ENCODE measurements around the gene COBL.

Gene COBL, protein sequence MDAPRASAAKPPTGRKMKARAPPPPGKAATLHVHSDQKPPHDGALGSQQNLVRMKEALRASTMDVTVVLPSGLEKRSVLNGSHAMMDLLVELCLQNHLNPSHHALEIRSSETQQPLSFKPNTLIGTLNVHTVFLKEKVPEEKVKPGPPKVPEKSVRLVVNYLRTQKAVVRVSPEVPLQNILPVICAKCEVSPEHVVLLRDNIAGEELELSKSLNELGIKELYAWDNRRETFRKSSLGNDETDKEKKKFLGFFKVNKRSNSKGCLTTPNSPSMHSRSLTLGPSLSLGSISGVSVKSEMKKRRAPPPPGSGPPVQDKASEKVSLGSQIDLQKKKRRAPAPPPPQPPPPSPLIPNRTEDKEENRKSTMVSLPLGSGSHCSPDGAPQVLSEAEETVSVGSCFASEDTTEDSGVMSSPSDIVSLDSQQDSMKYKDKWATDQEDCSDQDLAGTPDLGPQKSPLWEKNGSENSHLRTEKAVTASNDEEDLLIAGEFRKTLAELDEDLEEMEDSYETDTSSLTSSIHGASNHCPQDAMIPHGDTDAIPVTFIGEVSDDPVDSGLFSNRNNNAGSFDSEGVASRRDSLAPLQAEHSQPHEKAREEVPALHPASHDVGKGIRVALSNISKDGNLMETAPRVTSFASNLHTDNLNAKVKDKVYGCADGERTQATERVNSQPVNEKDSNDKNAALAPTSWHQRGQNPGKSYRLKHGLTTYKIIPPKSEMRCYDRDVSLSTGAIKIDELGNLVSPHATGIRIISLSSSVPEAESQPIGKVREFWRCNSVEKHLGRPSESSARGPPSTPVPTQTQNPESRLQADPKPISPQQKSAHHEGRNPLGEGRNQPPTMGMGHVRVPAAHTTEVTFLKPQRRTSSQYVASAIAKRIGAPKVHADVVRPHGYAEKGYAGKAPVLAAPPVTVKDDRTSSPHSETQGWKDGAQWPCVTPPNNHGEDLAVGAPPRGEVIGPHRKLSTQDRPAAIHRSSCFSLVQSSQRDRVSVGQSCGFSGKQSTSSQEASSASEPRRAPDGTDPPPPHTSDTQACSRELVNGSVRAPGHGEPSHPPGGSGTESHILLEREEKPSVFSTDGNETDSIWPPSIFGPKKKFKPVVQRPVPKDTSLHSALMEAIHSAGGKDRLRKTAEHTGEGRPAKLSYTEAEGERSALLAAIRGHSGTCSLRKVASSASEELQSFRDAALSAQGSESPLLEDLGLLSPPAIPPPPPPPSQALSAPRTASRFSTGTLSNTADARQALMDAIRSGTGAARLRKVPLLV

DNA sequence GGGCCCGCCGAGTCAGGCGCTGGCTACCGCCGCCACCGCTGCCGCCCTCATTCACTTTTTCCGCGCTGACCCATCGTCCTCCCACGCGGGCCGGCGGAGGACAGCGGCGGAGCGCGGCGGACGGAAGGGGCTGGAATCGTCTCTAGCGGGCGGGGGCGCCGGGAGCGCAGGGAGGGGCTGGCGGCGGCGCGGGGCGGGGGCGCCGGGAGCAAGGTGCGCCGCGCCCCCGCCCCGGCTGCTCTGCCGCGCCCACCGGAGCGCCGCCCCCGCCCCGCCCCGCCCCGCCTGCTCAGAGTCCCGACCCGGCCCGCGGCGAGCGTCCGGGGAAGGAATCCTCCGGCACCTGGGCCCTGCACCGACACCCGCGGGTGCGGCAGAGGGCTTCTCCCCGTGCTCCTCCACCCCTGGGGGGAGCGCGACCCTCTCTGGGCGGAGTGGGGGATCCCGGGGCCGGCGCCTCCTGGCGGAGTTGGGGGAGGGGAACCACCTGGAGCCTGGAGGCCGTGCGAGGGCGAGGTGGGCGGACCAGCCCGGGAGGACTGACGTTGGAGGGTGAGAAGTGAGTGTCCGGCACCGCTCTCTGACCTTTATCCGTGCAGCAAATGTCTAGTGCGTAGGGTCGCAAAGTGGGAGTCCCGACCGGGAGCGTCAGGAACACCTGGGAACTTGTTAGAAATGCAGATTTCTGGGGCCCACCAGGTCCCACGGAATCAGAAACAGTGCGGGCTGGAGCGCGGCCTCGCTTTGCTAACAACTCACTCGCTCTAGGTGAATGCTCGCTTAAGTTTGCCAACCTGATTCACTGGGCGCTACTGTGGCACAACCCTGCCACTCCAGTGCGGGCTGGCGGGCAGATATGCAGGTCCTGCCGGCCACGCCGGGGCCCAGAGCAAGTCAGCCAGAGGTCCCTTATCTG is at the start of gene COBL:
Gene COBL (minus strand): TSS at position 144 of the 916 bp plus-strand sequence. CDS start 176 bp downstream, outside the sequence.
- DNase-seq (ENCODE audit: low read depth): no peak
- peak within 1 kb of the TSS; percentile 22 for H3K4me3 ChIP-seq (ENCODE audit: low read length)
- TF ChIP-seq, protein P1, sequence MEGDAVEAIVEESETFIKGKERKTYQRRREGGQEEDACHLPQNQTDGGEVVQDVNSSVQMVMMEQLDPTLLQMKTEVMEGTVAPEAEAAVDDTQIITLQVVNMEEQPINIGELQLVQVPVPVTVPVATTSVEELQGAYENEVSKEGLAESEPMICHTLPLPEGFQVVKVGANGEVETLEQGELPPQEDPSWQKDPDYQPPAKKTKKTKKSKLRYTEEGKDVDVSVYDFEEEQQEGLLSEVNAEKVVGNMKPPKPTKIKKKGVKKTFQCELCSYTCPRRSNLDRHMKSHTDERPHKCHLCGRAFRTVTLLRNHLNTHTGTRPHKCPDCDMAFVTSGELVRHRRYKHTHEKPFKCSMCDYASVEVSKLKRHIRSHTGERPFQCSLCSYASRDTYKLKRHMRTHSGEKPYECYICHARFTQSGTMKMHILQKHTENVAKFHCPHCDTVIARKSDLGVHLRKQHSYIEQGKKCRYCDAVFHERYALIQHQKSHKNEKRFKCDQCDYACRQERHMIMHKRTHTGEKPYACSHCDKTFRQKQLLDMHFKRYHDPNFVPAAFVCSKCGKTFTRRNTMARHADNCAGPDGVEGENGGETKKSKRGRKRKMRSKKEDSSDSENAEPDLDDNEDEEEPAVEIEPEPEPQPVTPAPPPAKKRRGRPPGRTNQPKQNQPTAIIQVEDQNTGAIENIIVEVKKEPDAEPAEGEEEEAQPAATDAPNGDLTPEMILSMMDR (conservative IDR thresholded peaks at IDR 0.05; ENCODE audit: low read length): no peak

DNA sequence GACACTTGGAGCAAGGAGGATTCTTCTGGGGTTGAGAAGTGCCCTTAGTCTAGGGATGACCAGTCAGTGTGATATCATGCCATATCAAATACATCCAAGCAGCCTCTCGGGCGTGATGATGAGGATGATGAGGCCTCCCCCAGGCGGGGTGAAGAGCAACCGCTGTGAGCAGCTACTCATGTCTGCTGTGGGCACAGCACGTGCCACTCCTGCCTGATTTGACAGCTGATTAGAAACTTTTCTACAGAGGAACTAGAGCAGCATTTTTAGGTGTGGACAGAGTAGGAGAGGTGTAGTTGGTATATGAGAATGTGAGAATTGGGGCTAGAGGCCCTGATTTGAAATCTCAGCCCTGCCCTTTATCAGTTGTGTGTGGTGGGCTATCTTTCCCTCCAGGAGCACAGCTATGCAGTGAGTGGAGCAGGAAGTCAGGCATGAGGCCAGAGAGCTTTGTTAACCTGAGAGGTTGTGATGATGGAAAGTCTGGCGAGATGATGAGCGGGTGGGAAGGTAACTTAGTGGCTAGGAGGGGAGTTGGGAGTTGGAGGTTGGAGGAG is 49.6 kb upstream of the COBL start:
- TF ChIP-seq, protein P1 (conservative IDR thresholded peaks at IDR 0.05; ENCODE audit: low read length): no peak
- no peak overlapping the region for H3K4me3 ChIP-seq (ENCODE audit: low read length)
- no peak for DNase-seq (ENCODE audit: low read depth)

DNA sequence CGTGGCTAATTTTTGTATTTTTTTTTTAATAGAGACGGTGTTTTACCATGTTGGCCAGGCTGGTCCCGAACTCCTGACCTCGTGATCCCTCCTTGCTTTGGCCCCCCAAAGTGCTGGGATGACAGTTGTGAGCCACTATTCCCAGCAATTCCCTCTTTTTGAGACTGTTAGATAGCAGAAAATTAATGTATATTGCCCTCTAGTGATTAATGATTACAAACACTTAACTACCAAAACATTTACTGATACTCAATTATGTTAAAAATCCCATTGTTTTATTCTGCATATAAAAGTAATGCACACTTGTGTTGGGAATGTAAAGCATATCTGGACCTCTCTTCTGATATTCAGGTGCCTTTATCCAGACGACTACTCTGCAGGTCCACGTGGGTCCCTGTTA is 41.2 kb upstream of the COBL start:
- no peak for DNase-seq (ENCODE audit: low read depth)
- TF ChIP-seq, protein P1 (conservative IDR thresholded peaks at IDR 0.05; ENCODE audit: low read length): no peak
- no peak overlapping the region for H3K4me3 ChIP-seq (ENCODE audit: low read length)

DNA sequence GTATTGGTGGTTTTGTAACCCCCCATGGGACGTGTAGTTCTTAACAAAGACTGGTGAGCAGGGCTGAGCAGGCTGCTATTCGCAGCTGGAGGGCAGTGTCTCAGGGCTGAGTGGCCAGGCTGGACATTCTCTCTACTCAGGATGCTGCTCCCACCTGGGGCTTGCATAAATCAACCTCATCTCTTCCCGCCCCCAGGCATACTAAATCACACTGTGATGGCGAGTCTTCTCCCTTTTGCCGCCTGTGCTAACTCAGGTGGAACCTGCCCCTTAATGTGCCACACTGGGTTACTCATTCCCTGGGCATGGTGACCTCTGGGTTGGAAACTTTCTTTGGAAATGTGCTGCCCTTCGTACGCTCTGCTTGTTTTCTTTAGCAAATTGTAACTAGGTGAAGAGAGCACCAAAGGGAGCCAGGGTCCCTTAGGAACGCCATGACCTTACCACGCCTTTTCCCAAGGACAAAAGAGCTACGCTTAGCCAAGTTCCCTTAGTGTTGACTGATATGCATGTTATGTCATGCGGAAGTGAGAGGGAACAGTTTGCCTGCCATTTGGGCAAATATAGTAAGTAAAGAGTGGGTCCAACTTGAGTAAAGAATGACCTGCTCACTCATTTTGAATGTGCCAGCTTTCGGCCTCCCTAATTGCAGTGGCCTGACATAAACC is 40.4 kb upstream of the COBL start:
- TF ChIP-seq, protein P1 (conservative IDR thresholded peaks at IDR 0.05; ENCODE audit: low read length): no peak
- H3K4me3 ChIP-seq (ENCODE audit: low read length): no peak overlapping the region
- no peak for DNase-seq (ENCODE audit: low read depth)

DNA sequence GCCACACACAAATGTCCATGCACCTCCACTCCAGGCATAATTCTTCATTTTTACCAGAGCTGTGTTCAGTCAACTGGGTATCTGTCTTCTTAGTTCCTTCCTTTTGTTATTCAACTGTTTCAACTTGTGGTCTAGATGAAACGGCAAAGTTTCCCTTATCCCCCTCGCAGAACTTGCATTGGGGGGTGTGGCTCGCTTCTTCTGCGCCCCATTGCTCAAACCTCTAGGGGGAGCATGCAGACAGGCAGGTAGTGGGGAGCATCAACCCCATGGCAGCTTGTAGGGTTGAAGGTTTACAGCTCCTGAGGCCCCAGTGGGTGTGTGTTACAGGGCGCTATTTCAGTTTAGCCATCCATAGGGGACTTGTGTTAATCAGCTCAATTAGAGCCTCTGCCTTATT is 38.3 kb upstream of the COBL start:
- H3K4me3 ChIP-seq (ENCODE audit: low read length): no peak overlapping the region
- DNase-seq (ENCODE audit: low read depth): no peak
- TF ChIP-seq, protein P1 (conservative IDR thresholded peaks at IDR 0.05; ENCODE audit: low read length): no peak
